SKM-1 treated with dmso at 0.1 percent for 144 hours (cell line): ENCODE data around the gene HSPB6.
"Not testable (repeated sequence)": the region's sequence is repeated elsewhere in the genome, so short reads cannot be mapped to it uniquely, and the experiment has no call there.

Source experiments
- DNase-seq: peaks from one replicate; lab custom pipeline; 2025; ENCODE audit not compliant: unreplicated experiment; lab: John Stamatoyannopoulos, UW

HSPB6 gene

GRCh38 chr19:35732540-35733179 lies 24.2 kb downstream of the HSPB6 start:
- no peak for DNase-seq

GRCh38 chr19:35731779-35732405 lies 24.9 kb downstream of the HSPB6 start:
- no peak for DNase-seq

GRCh38 chr19:35731353-35731752 lies 25.5 kb downstream of the HSPB6 start:
- no peak for DNase-seq

GRCh38 chr19:35730326-35730725 lies 26.5 kb downstream of the HSPB6 start:
- DNase-seq, result no peak

- no peak for DNase-seq
These were observed 27.1 kb downstream of the HSPB6 start for GRCh38 chr19:35729763-35730162.

GRCh38 chr19:35729021-35729420 lies 27.8 kb downstream of the HSPB6 start:
- DNase-seq, result no peak

- no peak for DNase-seq
These were observed 28.7 kb downstream of the HSPB6 start for GRCh38 chr19:35727956-35728706.

- no peak for DNase-seq
These were observed 29.5 kb downstream of the HSPB6 start for GRCh38 chr19:35727053-35727955.

- DNase-seq, result no peak
These were observed 31.5 kb downstream of the HSPB6 start for GRCh38 chr19:35725216-35725861.

GRCh38 chr19:35724560-35724959 lies 32.3 kb downstream of the HSPB6 start:
- no peak for DNase-seq

- DNase-seq, result not testable (repeated sequence)
These were observed 32.7 kb downstream of the HSPB6 start for GRCh38 chr19:35724132-35724531.

GRCh38 chr19:35723671-35724070 lies 33.2 kb downstream of the HSPB6 start:
- no peak for DNase-seq

GRCh38 chr19:35722897-35723296 lies 33.9 kb downstream of the HSPB6 start:
- no peak for DNase-seq

- no peak for DNase-seq
These were observed 34.4 kb downstream of the HSPB6 start for GRCh38 chr19:35722461-35722860.

- DNase-seq, result no peak
These were observed 35.5 kb downstream of the HSPB6 start for GRCh38 chr19:35721374-35721773.

- no peak for DNase-seq
These were observed 36.2 kb downstream of the HSPB6 start for GRCh38 chr19:35720648-35721047.

GRCh38 chr19:35720163-35720524 lies 36.7 kb downstream of the HSPB6 start:
- DNase-seq, result no peak

GRCh38 chr19:35719402-35720162 lies 37.2 kb downstream of the HSPB6 start:
- DNase-seq, result no peak

- DNase-seq, result no peak
These were observed 38.3 kb downstream of the HSPB6 start for GRCh38 chr19:35718345-35719041.
